SK-N-SH (cell line): Measurements from ENCODE around the gene PDE9A. TPM values are rescaled to one million over a fixed set of nuclear protein-coding genes. Genes with fewer than 3 reads are reported as not detected.

Experiments used
- CTCF ChIA-PET: fragments of 300-600, 350-600 bp; formaldehyde crosslinking; extraction: SDS; loops from one replicate; lab custom pipeline; 2021; lab: Yijun Ruan, JAX
- POLR2A ChIA-PET: fragments of 350-600 bp; sonication (Branson Sonifier 250); formaldehyde crosslinking; extraction: SDS; loops from one replicate; lab custom pipeline; 2020; ENCODE audit warnings: antibody characterized with exemption, inconsistent platforms; lab: Yijun Ruan, JAX
- DNase-seq: peaks from one replicate; pipeline ENCODE4 v3.0.0; 2012
- H2AFZ ChIP-seq: fragments of 200-600 bp; sonication (generic); 2 replicates; pipeline ENCODE4 v1.8.1; 2016; ENCODE audit warnings: antibody characterized with exemption, mild to moderate bottlenecking, low read depth
- H3F3A ChIP-seq: fragments of 200-600 bp; sonication (generic); replicated peaks from 2 replicates; pipeline ENCODE3; 2016; ENCODE audit warnings: antibody characterized with exemption, mild to moderate bottlenecking; ENCODE audit not compliant: insufficient read depth
- H3K27ac ChIP-seq, 2 experiments: fragments of 200-500 bp in 1 of 2; fragments of 200-600 bp in 1 of 2; sonication (Bioruptor generic) in 1 of 2; sonication (generic), shearing (Covaris generic) in 1 of 2; 2 replicates each; pipeline versions ENCODE4 v1.5.1 to v1.6.1; 2014 to 2016; ENCODE audit warnings: low read depth in 2 of 2, inconsistent platforms in 1 of 2, low read length in 1 of 2, mild to moderate bottlenecking in 1 of 2, mixed read lengths in 1 of 2
- H3K27me3 ChIP-seq: fragments of 200-600 bp; sonication (generic), shearing (Covaris generic); 2 replicates; pipeline ENCODE4 v1.6.1; 2016; ENCODE audit warnings: mixed run types; ENCODE audit not compliant: insufficient read depth
- H3K36me3 ChIP-seq, 2 experiments: fragments of 200-500 bp in 1 of 2; fragments of 200-600 bp in 1 of 2; sonication (Bioruptor generic) in 1 of 2; sonication (generic) in 1 of 2; replicated peaks in 1 of 2; 2 replicates each; pipeline versions ENCODE3 to v1.5.1; 2014 to 2016; ENCODE audit warnings: low read length in 1 of 2, mild to moderate bottlenecking in 1 of 2; ENCODE audit not compliant: insufficient read depth in 2 of 2, control insufficient read depth in 1 of 2
- H3K4me1 ChIP-seq, 2 experiments: fragments of 200-500 bp in 1 of 2; fragments of 200-600 bp in 1 of 2; sonication (Bioruptor generic) in 1 of 2; sonication (generic), shearing (Covaris generic) in 1 of 2; 2 replicates each; pipeline versions ENCODE4 v1.5.1 to v1.6.1; 2014 to 2016; ENCODE audit warnings: low read depth in 1 of 2, low read length in 1 of 2, mixed run types in 1 of 2; ENCODE audit not compliant: insufficient read depth in 2 of 2, control insufficient read depth in 1 of 2
- H3K4me2 ChIP-seq: fragments of 200-600 bp; sonication (generic), shearing (Covaris generic); 2 replicates; pipeline ENCODE4 v1.6.1; 2017; ENCODE audit warnings: mixed run types
- H3K4me3 ChIP-seq, 2 experiments: fragments of 200-500 bp in 1 of 2; fragments of 200-600 bp in 1 of 2; sonication (Bioruptor generic) in 1 of 2; sonication (generic), shearing (Covaris generic) in 1 of 2; 2 replicates each; pipeline versions ENCODE4 v1.5.1 to v1.8.1; 2014 to 2016; ENCODE audit warnings: low read depth in 2 of 2, inconsistent platforms in 1 of 2, low read length in 1 of 2, mild to moderate bottlenecking in 1 of 2, mixed read lengths in 1 of 2, moderate library complexity in 1 of 2
- H3K79me2 ChIP-seq: fragments of 200-600 bp; sonication (generic); 2 replicates; pipeline ENCODE4 v1.8.1; 2017; ENCODE audit warnings: mild to moderate bottlenecking; ENCODE audit not compliant: insufficient read depth
- H3K9ac ChIP-seq: fragments of 200-600 bp; sonication (generic); 2 replicates; pipeline ENCODE4 v1.6.1; 2017; ENCODE audit warnings: mixed run types
- H3K9me2 ChIP-seq: fragments of 200-600 bp; sonication (generic); 2 replicates; pipeline ENCODE4 v1.6.1; 2017; ENCODE audit warnings: mixed run types
- H3K9me3 ChIP-seq: fragments of 200-600 bp; sonication (generic); 2 replicates; pipeline ENCODE4 v1.6.1; 2017; ENCODE audit warnings: mixed run types, mild to moderate bottlenecking, moderate library complexity
- H4K20me1 ChIP-seq: fragments of 200-600 bp; sonication (generic); 2 replicates; pipeline ENCODE4 v1.6.1; 2017; ENCODE audit warnings: mild to moderate bottlenecking, mixed run types; ENCODE audit not compliant: insufficient read depth
- ELF1 ChIP-seq: IDR thresholded peaks from 2 replicates; pipeline ENCODE4 v1.4.0; 2012
- EP300 ChIP-seq, 2 experiments: IDR thresholded peaks; 2 replicates each; pipeline versions ENCODE4 v1.4.0 to v1.6.1; 2012; ENCODE audit warnings: borderline replicate concordance in 1 of 2, low read depth in 1 of 2, low read length in 1 of 2
- EZH2phosphoT487 ChIP-seq: fragments of 200-600 bp; sonication (generic); IDR thresholded peaks from 2 replicates; pipeline ENCODE4 v1.6.1; 2017; ENCODE audit warnings: low read depth, mixed run types, mild to moderate bottlenecking, antibody characterized with exemption, moderate library complexity, borderline replicate concordance
- GATA2 ChIP-seq: sonication (generic); formaldehyde crosslinking; IDR thresholded peaks from 2 replicates; pipeline ENCODE4 v1.5.0; 2020; ENCODE audit warnings: mild to moderate bottlenecking, missing genetic modification reagents
- MEF2A ChIP-seq: IDR thresholded peaks from 2 replicates; pipeline ENCODE4 v1.4.0; 2012; ENCODE audit warnings: low read depth, borderline replicate concordance
- MXI1 ChIP-seq: IDR thresholded peaks from 2 replicates; pipeline ENCODE4 v1.6.1; 2012; ENCODE audit warnings: mild to moderate bottlenecking, low read depth, low read length, improper control_type of control experiment
- NRF1 ChIP-seq: IDR thresholded peaks from 2 replicates; pipeline ENCODE4 v1.6.1; 2012; ENCODE audit warnings: low read depth, mild to moderate bottlenecking, low read length
- POLR2AphosphoS5 ChIP-seq: IDR thresholded peaks from 2 replicates; pipeline ENCODE4 v1.6.1; 2012; ENCODE audit warnings: low read depth, low read length
- RAD21 ChIP-seq: IDR thresholded peaks from 2 replicates; pipeline ENCODE4 v1.6.1; 2012; ENCODE audit warnings: mild to moderate bottlenecking, low read length
- RCOR1 ChIP-seq: fragments of 150-350 bp; IDR thresholded peaks from 2 replicates; pipeline ENCODE4 v1.6.1; 2017; ENCODE audit warnings: antibody characterized with exemption, low read length
- SIN3A ChIP-seq: IDR thresholded peaks from 2 replicates; pipeline ENCODE4 v1.6.1; 2012; ENCODE audit warnings: low read depth, mild to moderate bottlenecking, low read length, moderate library complexity, borderline replicate concordance
- TAF1 ChIP-seq: IDR thresholded peaks from 2 replicates; pipeline ENCODE4 v1.6.1; 2012; ENCODE audit warnings: low read depth, mild to moderate bottlenecking, low read length, moderate library complexity, borderline replicate concordance
- TCF12 ChIP-seq: IDR thresholded peaks from 2 replicates; pipeline ENCODE4 v1.4.0; 2012
- YY1 ChIP-seq: IDR thresholded peaks from 2 replicates; pipeline ENCODE4 v1.4.0; 2012; ENCODE audit warnings: low read depth, mild to moderate bottlenecking
- WGBS: methylation state at CpG from one replicate; pipeline ENCODE4 v1.1.6; 2017; ENCODE audit warnings: low lambda C conversion rate; 5-methylcytosine and 5-hydroxymethylcytosine counted together
- polyA plus RNA-seq, 3 experiments: library from polyadenylated mRNA; depleted of rRNA; stranded (reverse); fragments of >200 nt; gene quantifications; 2 replicates each; pipeline ENCODE4 v1.2.3, GENCODE V29; 2012
- TF ChIP-seq, protein P1 (sequence below): IDR thresholded peaks from 2 replicates; pipeline ENCODE4 v1.4.0; 2012; ENCODE audit warnings: low read depth, borderline replicate concordance
- TF ChIP-seq, protein P2 (sequence below): fragments of 150-350 bp; IDR thresholded peaks from 2 replicates; pipeline ENCODE4 v1.6.1; 2016; ENCODE audit warnings: mild to moderate bottlenecking, low read depth, low read length
- TF ChIP-seq, protein P3 (sequence below): IDR thresholded peaks from 2 replicates; pipeline ENCODE4; 2012
- TF ChIP-seq, protein P4 (sequence below): fragments of 150-350 bp; IDR thresholded peaks from 2 replicates; pipeline ENCODE4 v1.6.1; 2017; ENCODE audit warnings: antibody characterized with exemption, low read length, low read depth, borderline replicate concordance
- TF ChIP-seq, protein P5 (sequence below): fragments of 200-600 bp; sonication (generic); IDR thresholded peaks from 2 replicates; pipeline ENCODE4 v1.6.1; 2017; ENCODE audit warnings: antibody characterized with exemption, mild to moderate bottlenecking, moderate library complexity

Gene PDE9A
- polyA plus RNA-seq, 1 of the 3 experiments (the other 2 are of a cell fraction), result 0.28 TPM

DNA sequence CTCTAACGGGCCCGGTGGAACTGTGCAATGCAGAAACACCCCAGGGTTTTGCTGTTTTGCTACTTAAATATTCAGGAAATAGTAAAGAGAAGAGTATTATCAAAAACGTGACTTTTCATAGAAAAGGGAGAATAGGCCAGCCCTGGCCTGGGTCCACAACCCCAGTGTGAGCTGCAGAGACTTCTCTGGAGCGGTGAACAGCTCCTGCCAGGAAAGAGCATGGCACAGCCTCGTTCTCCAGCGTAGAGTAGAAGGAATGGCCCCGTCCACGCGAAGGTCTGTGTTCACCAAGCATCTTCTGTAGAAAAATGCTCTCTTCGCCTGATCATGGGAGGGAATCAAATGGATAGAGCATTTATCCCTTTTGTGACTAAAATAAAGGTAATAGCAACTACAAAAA is 51.4 kb downstream of the PDE9A start:
- Histone ChIP-seq H3F3A (no peaks in the 10 kb centered on the region), H3K79me2 (no peaks in the 10 kb centered on the region), H3K27ac (no peak overlapping the region; a peak in 1 of 4 replicates), H3K4me1 (no peaks in the 10 kb centered on the region), H2AFZ (no peak overlapping the region), H3K9ac (no peak overlapping the region), H3K9me3 (no peaks in the 10 kb centered on the region), H3K4me3 (no peak overlapping the region)
- WGBS, result 45% methylated on average over 10 of the region's 10 CpGs
- ChIA-PET CTCF (no interaction called here), POLR2A (no interaction called here)
- TF ChIP-seq, protein P1, sequence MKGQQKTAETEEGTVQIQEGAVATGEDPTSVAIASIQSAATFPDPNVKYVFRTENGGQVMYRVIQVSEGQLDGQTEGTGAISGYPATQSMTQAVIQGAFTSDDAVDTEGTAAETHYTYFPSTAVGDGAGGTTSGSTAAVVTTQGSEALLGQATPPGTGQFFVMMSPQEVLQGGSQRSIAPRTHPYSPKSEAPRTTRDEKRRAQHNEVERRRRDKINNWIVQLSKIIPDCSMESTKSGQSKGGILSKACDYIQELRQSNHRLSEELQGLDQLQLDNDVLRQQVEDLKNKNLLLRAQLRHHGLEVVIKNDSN, result no peak
- TF ChIP-seq, protein P2, sequence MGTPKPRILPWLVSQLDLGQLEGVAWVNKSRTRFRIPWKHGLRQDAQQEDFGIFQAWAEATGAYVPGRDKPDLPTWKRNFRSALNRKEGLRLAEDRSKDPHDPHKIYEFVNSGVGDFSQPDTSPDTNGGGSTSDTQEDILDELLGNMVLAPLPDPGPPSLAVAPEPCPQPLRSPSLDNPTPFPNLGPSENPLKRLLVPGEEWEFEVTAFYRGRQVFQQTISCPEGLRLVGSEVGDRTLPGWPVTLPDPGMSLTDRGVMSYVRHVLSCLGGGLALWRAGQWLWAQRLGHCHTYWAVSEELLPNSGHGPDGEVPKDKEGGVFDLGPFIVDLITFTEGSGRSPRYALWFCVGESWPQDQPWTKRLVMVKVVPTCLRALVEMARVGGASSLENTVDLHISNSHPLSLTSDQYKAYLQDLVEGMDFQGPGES, result no peak
- TF ChIP-seq POLR2AphosphoS5 (no peak), YY1 (no peak), EZH2phosphoT487 (no peak), RAD21 (no peak), RCOR1 (no peak), NRF1 (no peak), MXI1 (no peak), TCF12 (no peak), ELF1 (no peak), GATA2 (CRISPR knock-in tag) (no peak), TAF1 (no peak)
- TF ChIP-seq, protein P3, sequence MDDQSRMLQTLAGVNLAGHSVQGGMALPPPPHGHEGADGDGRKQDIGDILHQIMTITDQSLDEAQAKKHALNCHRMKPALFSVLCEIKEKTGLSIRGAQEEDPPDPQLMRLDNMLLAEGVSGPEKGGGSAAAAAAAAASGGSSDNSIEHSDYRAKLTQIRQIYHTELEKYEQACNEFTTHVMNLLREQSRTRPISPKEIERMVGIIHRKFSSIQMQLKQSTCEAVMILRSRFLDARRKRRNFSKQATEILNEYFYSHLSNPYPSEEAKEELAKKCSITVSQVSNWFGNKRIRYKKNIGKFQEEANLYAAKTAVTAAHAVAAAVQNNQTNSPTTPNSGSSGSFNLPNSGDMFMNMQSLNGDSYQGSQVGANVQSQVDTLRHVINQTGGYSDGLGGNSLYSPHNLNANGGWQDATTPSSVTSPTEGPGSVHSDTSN, result no peak
- TF ChIP-seq, protein P4, sequence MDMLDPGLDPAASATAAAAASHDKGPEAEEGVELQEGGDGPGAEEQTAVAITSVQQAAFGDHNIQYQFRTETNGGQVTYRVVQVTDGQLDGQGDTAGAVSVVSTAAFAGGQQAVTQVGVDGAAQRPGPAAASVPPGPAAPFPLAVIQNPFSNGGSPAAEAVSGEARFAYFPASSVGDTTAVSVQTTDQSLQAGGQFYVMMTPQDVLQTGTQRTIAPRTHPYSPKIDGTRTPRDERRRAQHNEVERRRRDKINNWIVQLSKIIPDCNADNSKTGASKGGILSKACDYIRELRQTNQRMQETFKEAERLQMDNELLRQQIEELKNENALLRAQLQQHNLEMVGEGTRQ, result no peak
- TF ChIP-seq, all 33 proteins: peak for 0
- H3K4me2 ChIP-seq, result no peak overlapping the region
- no peak for DNase-seq
- H3K36me3 ChIP-seq, result no peaks in the 10 kb centered on the region
- no peaks in the 10 kb centered on the region for H3K9me2 ChIP-seq
- no peaks in the 10 kb centered on the region for H4K20me1 ChIP-seq
- no peaks in the 10 kb centered on the region for H3K27me3 ChIP-seq

DNA sequence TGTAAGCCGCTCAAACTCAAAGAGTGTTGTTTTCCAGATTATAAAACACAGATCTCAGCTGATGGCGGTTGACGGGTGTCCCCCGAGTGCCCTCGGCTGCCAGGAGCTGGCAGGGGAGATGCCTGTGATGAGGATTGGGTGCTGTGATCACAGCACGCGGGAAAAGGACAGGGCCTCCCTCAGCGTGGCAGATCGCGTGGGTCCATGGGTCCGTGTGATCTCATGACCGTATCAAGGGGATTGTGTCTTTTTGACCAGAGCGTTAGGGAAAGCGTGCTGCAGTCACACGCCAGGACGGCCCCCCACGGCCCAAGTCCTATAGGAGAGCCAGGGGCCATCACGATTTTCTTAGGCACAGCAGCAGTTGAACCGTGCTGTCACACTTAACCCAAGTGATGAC is 51.9 kb downstream of the PDE9A start:
- Histone ChIP-seq H3K4me3 (no peak overlapping the region), H3F3A (no peaks in the 10 kb centered on the region), H3K27me3 (no peaks in the 10 kb centered on the region), H2AFZ (no peak overlapping the region), H3K4me1 (no peaks in the 10 kb centered on the region), H3K79me2 (no peaks in the 10 kb centered on the region), H3K9me3 (no peaks in the 10 kb centered on the region), H3K9ac (no peak overlapping the region), H3K4me2 (no peak overlapping the region), H3K27ac (no peak overlapping the region), H4K20me1 (no peaks in the 10 kb centered on the region), H3K9me2 (no peaks in the 10 kb centered on the region), H3K36me3 (no peaks in the 10 kb centered on the region)
- no peak for DNase-seq
- 82% methylated on average over 15 of the region's 19 CpGs for WGBS
- CTCF ChIA-PET, result no interaction called here
- POLR2A ChIA-PET, result no interaction called here
- TF ChIP-seq MEF2A (no peak), SIN3A (no peak), GATA2 (CRISPR knock-in tag) (no peak), EP300 (IDR thresholded peaks at IDR 0.05; ENCODE audit: borderline replicate concordance in 1 of 2, low read depth in 1 of 2, low read length in 1 of 2) (no peak), MXI1 (no peak), TCF12 (no peak)
- TF ChIP-seq, protein P2, result no peak
- TF ChIP-seq, protein P5, sequence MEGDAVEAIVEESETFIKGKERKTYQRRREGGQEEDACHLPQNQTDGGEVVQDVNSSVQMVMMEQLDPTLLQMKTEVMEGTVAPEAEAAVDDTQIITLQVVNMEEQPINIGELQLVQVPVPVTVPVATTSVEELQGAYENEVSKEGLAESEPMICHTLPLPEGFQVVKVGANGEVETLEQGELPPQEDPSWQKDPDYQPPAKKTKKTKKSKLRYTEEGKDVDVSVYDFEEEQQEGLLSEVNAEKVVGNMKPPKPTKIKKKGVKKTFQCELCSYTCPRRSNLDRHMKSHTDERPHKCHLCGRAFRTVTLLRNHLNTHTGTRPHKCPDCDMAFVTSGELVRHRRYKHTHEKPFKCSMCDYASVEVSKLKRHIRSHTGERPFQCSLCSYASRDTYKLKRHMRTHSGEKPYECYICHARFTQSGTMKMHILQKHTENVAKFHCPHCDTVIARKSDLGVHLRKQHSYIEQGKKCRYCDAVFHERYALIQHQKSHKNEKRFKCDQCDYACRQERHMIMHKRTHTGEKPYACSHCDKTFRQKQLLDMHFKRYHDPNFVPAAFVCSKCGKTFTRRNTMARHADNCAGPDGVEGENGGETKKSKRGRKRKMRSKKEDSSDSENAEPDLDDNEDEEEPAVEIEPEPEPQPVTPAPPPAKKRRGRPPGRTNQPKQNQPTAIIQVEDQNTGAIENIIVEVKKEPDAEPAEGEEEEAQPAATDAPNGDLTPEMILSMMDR, result no peak
- TF ChIP-seq, protein P1, result no peak
